ENCODE results near the gene AOC2.
"Not testable (repeated sequence)": the region's sequence is repeated elsewhere in the genome, so short reads cannot be mapped to it uniquely, and the experiment has no call there.

Gene AOC2

GRCh38 chr17:42832934-42833766 lies 11.2 kb upstream of the AOC2 start, which contains the start of gene PSME3:
PSME3 (plus strand) TSS chr17:42833397; CDS start chr17:42833632, 235 bp downstream.
- DNase-seq: peak; percentile 90 to 91

GRCh38 chr17:42833767-42834422 lies 10.5 kb upstream of the AOC2 start:
- DNase-seq: no peak

GRCh38 chr17:42835732-42836131 lies 8.6 kb upstream of the AOC2 start:
- DNase-seq: no peak

GRCh38 chr17:42841975-42842685 lies 2.2 kb upstream of the AOC2 start:
- DNase-seq: no peak

GRCh38 chr17:42843358-42843934 lies 934 bp upstream of the AOC2 start:
- DNase-seq: no peak

GRCh38 chr17:42844761-42845555 lies 578 bp downstream of the AOC2 start:
- DNase-seq: no peak

- DNase-seq: no peak
Measured at GRCh38 chr17:42845556-42845917, 1.2 kb downstream of the AOC2 start.

GRCh38 chr17:42845918-42846593 lies 1.7 kb downstream of the AOC2 start:
- peak; percentile 39 to 56 for DNase-seq

GRCh38 chr17:42846594-42847280 lies 2.4 kb downstream of the AOC2 start:
- no peak for DNase-seq

GRCh38 chr17:42848093-42848492 lies 3.7 kb downstream of the AOC2 start:
- DNase-seq: no peak

- no peak for DNase-seq
Measured at GRCh38 chr17:42849031-42849430, 4.7 kb downstream of the AOC2 start.

- DNase-seq: no peak
Measured at GRCh38 chr17:42849451-42850181, 5.2 kb downstream of the AOC2 start.

GRCh38 chr17:42850954-42851353 lies 6.6 kb downstream of the AOC2 start, which contains the start of gene AOC3:
AOC3 (plus strand) TSS chr17:42851199; CDS start chr17:42851344, 145 bp downstream.
- DNase-seq: no peak

- DNase-seq: not testable (repeated sequence)
Measured at GRCh38 chr17:42851371-42852240, 7.2 kb downstream of the AOC2 start.

- DNase-seq: no peak
Measured at GRCh38 chr17:42852351-42852750, 8.0 kb downstream of the AOC2 start.

- no peak for DNase-seq
Measured at GRCh38 chr17:42853004-42853403, 8.6 kb downstream of the AOC2 start.

GRCh38 chr17:42853597-42853967 lies 9.2 kb downstream of the AOC2 start:
- no peak for DNase-seq

GRCh38 chr17:42853968-42854790 lies 9.8 kb downstream of the AOC2 start:
- no peak for DNase-seq
